Head of caudate nucleus (tissue), 42 donors: ENCODE measurements around the gene TSPAN10.

Experiments used
- DNase-seq, 42 donors: peaks; one replicate each; pipeline versions ENCODE4 v3.0.0 to v3.0.0-alpha.2; 2020 to 2021; ENCODE audit warnings: mixed read lengths in 7 of 42
- intact Hi-C: fragments of 100-400 bp; cut with DNase I; formaldehyde crosslinking; loops from one replicate; pipeline ENCODE4 v1.15.0; 2022

The TSPAN10 gene

GRCh38 chr17:81621494-81622130, 15.4 kb upstream of the TSPAN10 start:
- intact Hi-C loops = no loop called here
- peak in 6 of 42 donors; percentile 4 to 64 (median 22) for DNase-seq

DNA sequence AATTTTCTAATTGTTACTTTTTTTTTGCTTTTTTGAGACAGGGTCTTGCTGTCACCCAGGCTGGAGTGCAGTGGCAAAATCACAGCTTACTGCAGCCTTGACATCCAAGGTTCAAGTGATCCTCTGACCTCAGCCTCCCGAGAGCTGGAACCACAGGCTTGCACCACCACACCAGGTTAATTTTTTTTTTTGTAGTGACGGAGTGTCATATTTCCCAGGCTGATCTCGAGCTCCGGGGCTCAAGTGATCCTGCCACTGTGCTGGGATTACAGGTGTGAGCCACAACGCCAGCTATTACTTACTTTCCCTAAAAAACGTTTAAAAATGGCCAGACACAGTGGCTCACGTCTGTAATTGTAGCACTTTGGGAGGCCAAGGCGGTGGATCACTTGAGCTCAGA, 6.7 kb upstream of the TSPAN10 start:
- intact Hi-C loops = no loop called here

GRCh38 chr17:81631482-81631881, 5.5 kb upstream of the TSPAN10 start:
- intact Hi-C loops = no loop called here
- DNase-seq = no peak

More for the DNA sequence above, 6.7 kb upstream of the TSPAN10 start:
- no peak for DNase-seq

- intact Hi-C loops = no loop called here
- DNase-seq = no peak
Observed at GRCh38 chr17:81635431-81635830, 1.6 kb upstream of the TSPAN10 start.

GRCh38 chr17:81635973-81636504, 957 bp upstream of the TSPAN10 start:
- intact Hi-C loops = no loop called here
- DNase-seq = peak in 10 of 42 donors; percentile 15 to 33 (median 22)

GRCh38 chr17:81638683-81639082, 1.7 kb downstream of the TSPAN10 start:
- no peak for DNase-seq
- intact Hi-C loops = no loop called here

GRCh38 chr17:81640011-81640410, 3.0 kb downstream of the TSPAN10 start:
- no peak for DNase-seq
- intact Hi-C loops = no loop called here

GRCh38 chr17:81641825-81642489, 5.0 kb downstream of the TSPAN10 start:
- DNase-seq = no peak
- intact Hi-C loops = no loop called here

DNA sequence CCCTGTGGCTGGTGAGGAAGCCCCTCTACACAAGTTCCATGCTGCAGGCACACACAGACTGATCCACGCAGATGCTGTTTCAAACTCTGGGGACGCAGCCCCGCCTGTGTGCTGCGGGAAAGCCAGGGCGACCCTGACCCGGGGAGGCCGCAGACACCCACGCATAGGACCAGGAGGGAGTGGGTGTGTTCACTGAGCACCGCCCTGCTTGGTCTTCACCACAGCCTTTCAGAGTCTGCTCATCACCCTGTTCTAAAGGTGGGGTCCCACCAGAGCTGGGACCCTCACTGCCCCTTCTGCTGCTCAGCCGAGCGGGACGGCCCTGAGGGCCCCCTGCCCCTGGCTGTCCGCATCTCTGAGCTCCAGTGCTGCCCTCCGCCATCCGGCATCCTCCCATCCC, 7.5 kb downstream of the TSPAN10 start:
- DNase-seq = no peak
- intact Hi-C loops = no loop called here

DNA sequence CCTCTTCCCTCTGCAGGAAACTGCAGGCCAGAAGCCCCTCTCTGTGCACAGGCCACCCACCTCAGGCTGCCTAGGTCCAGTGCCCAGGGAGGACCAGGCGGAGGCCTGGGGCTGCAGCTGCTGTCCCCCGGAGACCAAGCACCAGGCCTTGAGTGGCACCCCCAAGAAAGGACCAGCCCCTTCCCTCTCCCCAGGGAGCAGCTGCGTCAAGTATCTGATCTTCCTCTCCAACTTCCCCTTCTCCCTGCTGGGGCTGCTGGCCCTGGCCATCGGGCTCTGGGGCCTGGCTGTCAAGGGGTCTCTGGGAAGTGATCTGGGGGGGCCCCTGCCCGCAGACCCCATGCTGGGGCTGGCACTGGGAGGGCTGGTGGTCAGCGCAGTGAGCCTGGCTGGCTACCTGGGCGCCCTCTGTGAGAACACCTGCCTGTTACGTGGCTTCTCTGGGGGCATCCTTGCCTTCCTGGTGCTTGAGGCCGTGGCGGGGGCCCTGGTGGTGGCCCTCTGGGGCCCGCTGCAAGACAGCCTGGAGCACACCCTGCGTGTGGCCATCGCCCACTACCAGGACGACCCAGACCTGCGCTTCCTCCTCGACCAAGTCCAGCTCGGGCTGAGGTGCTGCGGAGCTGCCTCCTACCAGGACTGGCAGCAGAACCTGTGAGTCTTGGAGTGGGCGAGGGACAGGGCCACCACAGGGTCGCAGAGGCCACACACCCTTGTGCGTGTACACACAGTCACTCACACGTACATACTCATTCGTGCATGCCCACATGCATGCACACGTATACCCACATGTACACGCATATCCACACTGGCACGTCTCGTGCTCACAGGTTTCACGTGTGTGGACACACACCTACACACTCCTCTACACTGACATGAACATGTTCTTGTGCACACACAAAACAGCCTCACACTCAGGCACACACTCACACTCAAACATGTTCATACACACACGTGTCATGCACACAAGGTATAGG, 8.3 kb downstream of the TSPAN10 start:
- intact Hi-C loops = no loop called here

GRCh38 chr17:81646869-81647600, 10.0 kb downstream of the TSPAN10 start:
- intact Hi-C loops = no loop called here
- DNase-seq = no peak

More for the DNA sequence above, 8.3 kb downstream of the TSPAN10 start:
- DNase-seq = no peak

GRCh38 chr17:81647640-81648012, 10.6 kb downstream of the TSPAN10 start:
- intact Hi-C loops = no loop called here

DNA sequence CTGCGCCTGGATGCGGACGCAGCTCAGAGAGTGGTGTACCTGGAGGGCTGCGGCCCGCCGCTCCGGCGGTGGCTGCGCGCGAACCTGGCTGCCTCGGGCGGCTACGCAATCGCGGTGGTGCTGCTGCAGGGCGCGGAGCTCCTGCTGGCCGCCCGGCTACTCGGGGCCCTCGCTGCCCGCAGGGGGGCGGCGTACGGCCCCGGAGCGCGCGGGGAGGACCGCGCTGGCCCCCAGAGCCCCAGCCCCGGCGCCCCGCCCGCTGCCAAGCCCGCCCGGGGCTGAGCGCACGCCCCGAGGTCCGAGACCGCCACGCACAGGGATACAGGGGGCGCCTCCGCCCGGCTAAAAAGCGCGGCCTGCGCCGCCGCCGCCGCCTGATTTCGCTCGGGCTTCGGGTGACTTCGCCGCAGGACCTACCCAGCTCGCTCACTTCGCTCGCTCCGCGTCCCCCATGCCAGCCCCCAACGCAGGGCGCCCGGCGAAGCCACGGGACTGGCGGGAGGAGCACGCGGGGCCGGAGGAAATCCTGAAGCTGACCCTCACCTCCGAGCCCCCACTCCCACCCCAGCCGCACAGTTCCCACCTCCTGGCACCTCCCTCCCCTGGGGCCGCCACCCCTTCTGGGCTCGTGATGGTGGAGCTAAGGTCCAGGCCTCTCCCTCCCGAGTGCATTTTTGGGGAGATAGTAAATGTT, 11.2 kb downstream of the TSPAN10 start:
- intact Hi-C loops = no loop called here
- DNase-seq = no peak

More at GRCh38 chr17:81647640-81648012, 10.6 kb downstream of the TSPAN10 start:
- DNase-seq = no peak

DNA sequence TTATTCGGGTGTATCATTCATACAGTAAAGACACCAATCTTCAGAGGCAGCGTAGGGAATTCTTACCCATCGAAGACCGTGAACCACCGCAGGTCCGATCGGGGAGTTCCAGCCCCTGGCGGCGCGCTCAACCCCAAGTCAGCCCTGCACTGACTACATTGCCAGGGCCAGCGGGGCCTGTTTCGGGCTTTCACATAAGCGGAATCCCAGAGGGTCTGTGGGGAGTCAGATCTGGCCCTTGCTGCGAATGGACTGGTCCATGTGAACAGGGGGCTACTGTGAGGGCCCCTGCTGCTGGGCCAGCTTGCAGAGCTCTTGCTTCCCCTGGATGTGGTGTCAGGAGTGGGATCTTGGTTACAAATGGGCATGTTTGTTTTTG, 11.7 kb downstream of the TSPAN10 start:
- intact Hi-C loops = no loop called here
- DNase-seq = no peak

- intact Hi-C loops = no loop called here
- DNase-seq = no peak
Observed at GRCh38 chr17:81650951-81651350, 14.0 kb downstream of the TSPAN10 start.

- no peak for DNase-seq
- intact Hi-C loops = no loop called here
Observed at GRCh38 chr17:81651692-81652091, 14.7 kb downstream of the TSPAN10 start.

DNA sequence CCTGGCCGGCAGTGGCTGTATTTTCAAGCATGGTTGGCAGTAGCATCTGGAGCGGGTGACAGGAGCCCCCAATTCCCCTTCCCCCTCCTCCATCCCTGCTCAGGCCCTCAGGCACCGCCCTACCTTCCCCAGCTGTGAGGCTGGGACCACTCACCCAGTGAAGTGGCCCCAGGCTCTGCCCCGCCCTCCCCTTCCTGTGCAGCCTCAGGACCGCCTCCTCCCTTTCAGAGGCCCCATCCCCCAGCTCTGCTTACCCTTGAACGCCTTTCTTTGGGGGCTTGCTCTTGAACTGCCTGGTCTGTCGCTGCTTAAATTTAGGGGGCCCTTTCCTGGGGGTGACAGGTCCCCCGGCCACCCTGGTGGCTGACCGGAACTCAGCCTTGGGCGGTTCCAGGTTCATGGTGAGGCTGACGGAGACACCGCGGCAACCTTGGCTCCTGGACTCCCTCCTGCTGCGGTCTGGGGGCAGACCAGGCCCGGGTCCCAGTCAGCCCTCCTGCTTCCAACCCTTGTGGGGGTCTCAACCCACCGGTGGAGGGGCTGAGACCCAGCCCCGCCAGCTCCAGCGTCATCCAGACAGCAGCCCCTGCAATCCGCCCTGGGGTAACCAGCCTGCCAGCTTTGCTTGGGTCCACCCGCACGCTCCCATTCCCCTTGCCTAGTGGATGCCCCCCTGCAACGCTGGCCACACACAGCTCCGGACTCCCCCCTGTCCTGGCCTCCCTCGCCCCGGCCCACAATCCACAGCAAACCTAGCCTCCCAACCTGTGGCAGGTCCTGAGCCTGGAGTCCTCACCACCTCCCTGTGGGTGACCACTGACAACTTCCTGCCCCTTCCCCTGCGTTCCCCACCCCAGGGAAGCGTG, 16.1 kb downstream of the TSPAN10 start:
- intact Hi-C loops = no loop called here
- no peak for DNase-seq
